Retina (tissue), 1 donor: ENCODE results near the gene RPUSD2.

Experiments used
- DNase-seq: peaks from one replicate; pipeline ENCODE4 v3.0.0-alpha.2; 2016

Gene RPUSD2, protein sequence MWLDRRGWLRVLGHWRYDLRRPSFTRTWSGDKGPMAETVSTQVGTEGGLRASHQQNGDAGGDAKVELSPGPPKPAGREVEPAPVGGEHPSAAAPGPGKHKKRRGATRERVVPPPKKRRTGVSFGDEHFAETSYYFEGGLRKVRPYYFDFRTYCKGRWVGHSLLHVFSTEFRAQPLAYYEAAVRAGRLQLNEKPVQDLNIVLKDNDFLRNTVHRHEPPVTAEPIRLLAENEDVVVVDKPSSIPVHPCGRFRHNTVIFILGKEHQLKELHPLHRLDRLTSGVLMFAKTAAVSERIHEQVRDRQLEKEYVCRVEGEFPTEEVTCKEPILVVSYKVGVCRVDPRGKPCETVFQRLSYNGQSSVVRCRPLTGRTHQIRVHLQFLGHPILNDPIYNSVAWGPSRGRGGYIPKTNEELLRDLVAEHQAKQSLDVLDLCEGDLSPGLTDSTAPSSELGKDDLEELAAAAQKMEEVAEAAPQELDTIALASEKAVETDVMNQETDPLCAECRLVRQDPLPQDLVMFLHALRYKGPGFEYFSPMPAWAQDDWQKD

GRCh38 chr15:40569129-40569953, at the start of gene RPUSD2:
RPUSD2 (plus strand) TSS chr15:40569299; CDS start chr15:40569338, 39 bp downstream.
- DNase-seq = peak; percentile 96

DNA sequence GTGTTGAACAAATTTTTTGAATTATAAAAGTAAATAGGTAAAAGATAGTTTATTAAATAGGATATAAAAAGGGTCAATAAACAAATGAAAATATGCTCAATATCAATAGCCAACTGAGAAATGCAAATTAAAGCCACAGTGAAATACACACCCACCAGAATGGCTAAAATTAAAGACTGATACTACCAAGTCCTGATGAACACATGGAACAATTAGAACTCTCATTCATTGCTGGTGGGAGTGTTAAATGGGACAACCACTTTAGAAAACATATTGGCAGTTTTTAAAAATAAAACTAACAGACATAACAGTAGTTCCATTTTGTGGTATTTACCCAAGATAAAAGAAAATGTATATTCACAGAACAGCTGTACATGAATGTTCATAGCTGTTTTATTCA, 45.5 kb upstream of the RPUSD2 start:
- DNase-seq = no peak

DNA sequence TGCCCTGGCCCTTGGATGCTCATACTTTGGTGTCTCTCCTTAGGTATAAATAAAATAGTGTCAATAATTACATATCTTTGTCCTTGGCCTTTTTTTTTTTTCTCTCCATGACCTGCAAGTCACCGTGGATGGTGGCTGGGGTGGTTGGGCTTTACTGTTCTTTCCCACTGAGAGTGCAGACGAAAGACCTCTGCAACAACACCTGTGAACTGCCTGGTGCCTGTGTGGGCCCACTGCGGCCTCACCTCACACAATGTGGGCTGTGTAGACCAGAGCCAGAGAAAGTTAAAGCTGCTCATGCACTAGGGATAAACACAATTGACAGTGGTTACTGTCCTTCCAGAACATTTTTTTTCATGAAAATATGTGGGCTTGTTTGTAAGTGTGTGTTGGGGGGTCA, 43.2 kb upstream of the RPUSD2 start:
- no peak for DNase-seq

DNA sequence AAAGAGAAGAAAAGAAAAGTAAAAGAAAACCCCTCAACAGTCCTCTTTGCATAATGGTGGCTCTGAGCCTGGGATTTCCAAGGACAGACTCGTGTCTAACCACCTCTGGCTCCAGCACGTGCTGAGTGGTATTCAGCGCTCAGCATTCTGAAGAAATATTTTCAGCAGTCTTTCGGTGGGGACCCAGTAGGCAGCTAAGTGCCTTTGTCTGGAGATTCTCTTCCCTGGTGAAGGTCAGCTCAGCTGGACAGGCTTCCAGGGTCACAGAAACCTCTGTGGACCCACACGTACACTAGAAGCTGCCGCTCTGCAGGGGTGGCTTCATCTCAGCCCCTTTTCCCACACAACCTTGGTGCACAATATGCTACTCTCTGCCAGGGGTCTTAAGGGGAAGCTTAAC, 40.3 kb upstream of the RPUSD2 start:
- no peak for DNase-seq

- DNase-seq = no peak
These were observed 35.2 kb upstream of the RPUSD2 start for GRCh38 chr15:40533763-40534364.

- no peak for DNase-seq
These were observed 34.7 kb upstream of the RPUSD2 start for GRCh38 chr15:40534371-40534770.

GRCh38 chr15:40536501-40536900, 32.6 kb upstream of the RPUSD2 start:
- DNase-seq = no peak

DNA sequence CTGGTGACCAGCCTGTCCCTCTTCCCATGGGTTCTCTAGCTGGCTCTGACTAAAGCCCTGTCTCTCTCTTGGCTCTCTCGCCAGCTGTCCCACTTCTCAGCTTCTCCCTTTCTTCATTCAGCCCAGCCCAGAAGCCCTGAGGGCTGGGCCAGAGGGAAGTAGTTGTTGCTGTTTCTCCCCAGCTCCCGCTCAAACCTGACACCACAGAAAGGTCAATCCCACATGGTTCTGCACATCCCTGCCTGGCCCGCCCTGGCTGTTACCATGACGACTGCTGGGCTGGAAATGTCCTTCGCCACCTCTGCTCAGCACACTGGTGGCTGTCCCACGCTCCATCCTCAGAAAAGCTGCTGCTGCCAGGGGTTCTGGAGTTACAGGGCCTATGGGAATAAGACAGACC, 30.1 kb upstream of the RPUSD2 start:
- DNase-seq = peak; percentile 34

GRCh38 chr15:40543082-40543481, 26.0 kb upstream of the RPUSD2 start:
- DNase-seq = no peak

DNA sequence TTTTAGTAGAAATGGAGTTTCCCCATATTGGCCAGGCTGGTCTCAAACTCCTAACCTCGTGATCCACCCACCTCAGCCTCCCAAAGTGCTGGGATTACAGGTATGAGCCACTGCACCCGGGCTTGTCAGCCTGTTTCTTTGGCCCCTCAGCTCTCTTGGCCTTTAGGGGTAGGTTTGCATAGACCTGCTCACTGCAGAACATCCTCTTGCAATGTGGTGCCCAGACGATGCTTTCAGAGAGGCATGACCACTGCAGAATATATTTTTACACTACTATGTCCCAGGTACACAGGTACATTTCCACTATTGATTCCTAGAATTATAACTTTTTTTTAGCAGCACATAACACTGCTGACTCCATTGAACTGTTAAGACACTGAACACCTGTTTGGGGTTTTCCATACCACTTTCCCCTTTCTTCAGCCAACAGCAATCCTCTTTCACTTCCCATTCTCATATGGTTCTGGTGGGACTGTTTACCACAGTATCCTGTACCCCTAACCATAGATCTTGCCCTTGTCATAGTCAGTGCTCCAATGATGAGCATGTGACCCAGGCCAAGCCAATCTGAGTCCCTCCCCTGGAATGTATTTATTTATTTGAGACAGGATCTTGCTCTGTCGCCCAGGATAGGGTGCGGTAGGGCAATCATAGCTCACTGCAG, 25.3 kb upstream of the RPUSD2 start:
- no peak for DNase-seq

- no peak for DNase-seq
These were observed 23.6 kb upstream of the RPUSD2 start for GRCh38 chr15:40545457-40545856.

DNA sequence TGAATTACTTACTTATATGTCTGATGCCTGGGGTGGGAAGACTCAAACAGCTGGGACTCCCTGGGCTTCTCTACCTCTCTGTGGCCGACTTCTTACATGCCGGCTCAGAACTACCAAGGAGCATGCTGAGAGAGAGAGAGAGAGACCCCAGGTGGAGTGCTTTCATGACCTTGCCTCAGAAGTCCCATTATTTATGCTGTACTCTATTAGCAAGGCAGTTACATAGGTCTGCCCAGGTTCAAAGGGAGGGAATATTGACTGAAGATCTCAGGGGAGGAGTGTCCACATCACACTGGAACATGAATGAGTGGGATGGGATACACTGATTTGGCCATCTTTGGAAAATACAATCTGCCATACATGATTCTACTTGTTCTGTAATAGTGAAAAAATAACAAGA, 20.5 kb upstream of the RPUSD2 start:
- no peak for DNase-seq

GRCh38 chr15:40549894-40550293, 19.2 kb upstream of the RPUSD2 start:
- DNase-seq = no peak

GRCh38 chr15:40550341-40551037, 18.6 kb upstream of the RPUSD2 start:
- no peak for DNase-seq

DNA sequence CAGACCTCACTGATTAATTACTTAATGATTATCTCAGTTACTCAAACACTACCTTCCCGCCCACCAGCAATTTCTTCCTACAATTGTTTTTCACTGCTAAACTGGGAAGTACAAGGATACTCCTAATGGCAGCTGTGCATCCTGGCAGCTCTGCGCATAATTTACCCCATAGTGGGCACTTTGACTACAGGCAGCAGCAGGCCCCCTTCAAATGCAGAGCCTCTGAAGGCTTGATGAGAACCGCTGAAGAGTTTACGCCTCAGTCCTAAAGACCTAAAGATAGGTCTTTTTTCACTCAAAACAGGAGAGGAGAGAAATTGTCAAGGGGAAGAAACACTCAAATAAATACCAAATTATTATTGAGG, 15.0 kb upstream of the RPUSD2 start:
- no peak for DNase-seq

- no peak for DNase-seq
These were observed 13.2 kb upstream of the RPUSD2 start for GRCh38 chr15:40555876-40556275.

DNA sequence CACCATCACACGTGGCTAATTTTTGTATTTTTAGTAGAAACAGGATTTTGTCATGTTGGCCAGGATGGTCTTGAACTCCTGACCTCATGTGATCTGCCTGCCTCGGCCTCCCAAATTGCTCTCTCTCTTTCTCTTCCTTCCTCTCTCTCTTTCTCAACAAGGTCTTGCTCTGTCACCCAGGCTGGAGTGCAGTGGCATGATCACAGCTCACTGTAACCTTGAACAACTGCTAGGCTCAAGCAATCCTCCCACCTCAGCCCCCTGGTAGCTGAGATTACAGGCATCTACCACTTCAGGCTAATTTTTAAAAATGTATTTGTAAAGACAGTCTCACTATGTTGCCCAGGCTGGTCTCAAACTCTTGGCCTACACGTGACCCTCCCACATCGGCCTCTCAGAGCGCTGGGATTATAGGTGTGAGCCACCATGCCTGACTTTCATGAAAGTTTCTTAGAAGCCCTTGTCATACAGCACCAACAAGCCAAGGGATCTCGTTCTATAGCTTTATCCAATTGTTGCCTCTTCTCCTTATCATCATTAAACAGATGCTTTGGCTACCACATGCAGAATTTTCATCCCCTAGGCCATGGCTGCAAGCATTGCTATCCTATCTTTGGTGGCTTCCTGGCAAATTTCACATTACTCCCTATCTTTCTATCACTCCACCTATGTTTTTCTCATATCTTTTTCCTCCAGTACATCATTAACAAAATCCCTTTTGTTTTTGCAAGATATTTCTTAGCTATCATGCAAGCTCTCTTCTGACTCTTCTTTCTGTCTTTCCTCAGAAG, 10.0 kb upstream of the RPUSD2 start:
- DNase-seq = no peak

GRCh38 chr15:40562691-40563090, 6.4 kb upstream of the RPUSD2 start:
- no peak for DNase-seq

- DNase-seq = no peak
These were observed 5.7 kb upstream of the RPUSD2 start for GRCh38 chr15:40563426-40563825.

GRCh38 chr15:40564591-40565332, 4.3 kb upstream of the RPUSD2 start, which contains the start of gene CCDC32:
CCDC32 (minus strand) TSS chr15:40565042; CDS start chr15:40563015, 2,027 bp downstream.
- DNase-seq = peak; percentile 93
